ENCODE measurements around the gene RABEP1. TPM values are rescaled to one million over a fixed set of nuclear protein-coding genes. Genes with fewer than 3 reads are reported as not detected.

RABEP1 gene, protein sequence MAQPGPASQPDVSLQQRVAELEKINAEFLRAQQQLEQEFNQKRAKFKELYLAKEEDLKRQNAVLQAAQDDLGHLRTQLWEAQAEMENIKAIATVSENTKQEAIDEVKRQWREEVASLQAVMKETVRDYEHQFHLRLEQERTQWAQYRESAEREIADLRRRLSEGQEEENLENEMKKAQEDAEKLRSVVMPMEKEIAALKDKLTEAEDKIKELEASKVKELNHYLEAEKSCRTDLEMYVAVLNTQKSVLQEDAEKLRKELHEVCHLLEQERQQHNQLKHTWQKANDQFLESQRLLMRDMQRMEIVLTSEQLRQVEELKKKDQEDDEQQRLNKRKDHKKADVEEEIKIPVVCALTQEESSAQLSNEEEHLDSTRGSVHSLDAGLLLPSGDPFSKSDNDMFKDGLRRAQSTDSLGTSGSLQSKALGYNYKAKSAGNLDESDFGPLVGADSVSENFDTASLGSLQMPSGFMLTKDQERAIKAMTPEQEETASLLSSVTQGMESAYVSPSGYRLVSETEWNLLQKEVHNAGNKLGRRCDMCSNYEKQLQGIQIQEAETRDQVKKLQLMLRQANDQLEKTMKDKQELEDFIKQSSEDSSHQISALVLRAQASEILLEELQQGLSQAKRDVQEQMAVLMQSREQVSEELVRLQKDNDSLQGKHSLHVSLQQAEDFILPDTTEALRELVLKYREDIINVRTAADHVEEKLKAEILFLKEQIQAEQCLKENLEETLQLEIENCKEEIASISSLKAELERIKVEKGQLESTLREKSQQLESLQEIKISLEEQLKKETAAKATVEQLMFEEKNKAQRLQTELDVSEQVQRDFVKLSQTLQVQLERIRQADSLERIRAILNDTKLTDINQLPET
- 23.0 and 58.5 TPM in 2 replicates for total RNA-seq (2011; cell fraction: chromatin; rRNA removed; ENCODE audit: low replicate concordance)
- 13.4 and 13.7 TPM in 2 replicates for total RNA-seq (2011; cell fraction: nucleolus; rRNA removed)
- total RNA-seq (2011; cell fraction: nucleoplasm; rRNA removed) = 24.5 and 26.8 TPM in 2 replicates
- total RNA-seq (2014; rRNA removed) = 30.3 and 36.2 TPM in 2 replicates
- 38.9 and 43.3 TPM in 2 replicates for total RNA-seq (2014; rRNA removed; fragmentation: Illumina TruSeq; extraction: Trizol)
- total RNA-seq (2015; rRNA removed; fragmentation: Illumina TruSeq; extraction: Trizol) = 36.8 and 38.7 TPM in 2 replicates
- 30.1 and 31.8 TPM in 2 replicates for total RNA-seq (2021)
- polyA plus RNA-seq (2011; rRNA removed) = 19.3 and 30.1 TPM in 2 replicates
- 5.8 and 7.5 TPM in 2 replicates for polyA plus RNA-seq (2011; cell fraction: cytosol; rRNA removed)
- 13.9 and 16.4 TPM in 2 replicates for polyA plus RNA-seq (2011; cell fraction: nucleus; rRNA removed)
- 17.1 and 22.4 TPM in 2 replicates for polyA plus RNA-seq (2012)
- polyA plus RNA-seq (2014; fragmentation: Illumina TruSeq; extraction: Trizol) = 26.4 and 31.3 TPM in 2 replicates
- polyA plus RNA-seq (2014; fragmentation: Nextera tagmentation; extraction: Ambion mirVana) = 10 to 100 TPM in 1 of 2 experiments, 1 to 10 TPM in 1; 8.2 to 11.5 TPM
- polyA plus RNA-seq (2014; rRNA removed) = 19.9 and 20.3 TPM in 2 replicates
- polyA minus RNA-seq (2011; rRNA and poly(A)+ RNA removed) = 62.8 and 64.9 TPM in 2 replicates
- polyA minus RNA-seq (2011; cell fraction: cytosol; rRNA and poly(A)+ RNA removed) = 16.2 and 25.6 TPM in 2 replicates
- polyA minus RNA-seq (2011; cell fraction: nucleus; rRNA and poly(A)+ RNA removed) = 10.1 and 23.0 TPM in 2 replicates
- Bru-seq, nascent RNA = percentile 72 among the genes with signal in this experiment
- percentile 72 among the genes with signal in this experiment for BruChase-seq, experiment 1, labeled RNA remaining after a 2-hour chase
- percentile 71 among the genes with signal in this experiment for BruChase-seq, experiment 2, labeled RNA remaining after a 6-hour chase
- long read RNA-seq, experiment 1, full-length matches to known transcripts = 92 of 188 reads
- long read RNA-seq, experiment 1, partial matches to known transcripts = 46 of 188 reads
- long read RNA-seq, experiment 1, other reads (novel, unspliced or antisense) = 50 of 188 reads
- long read RNA-seq, experiment 2, full-length matches to known transcripts = 4 of 49 reads
- long read RNA-seq, experiment 2, partial matches to known transcripts = 7 of 49 reads
- long read RNA-seq, experiment 2, other reads (novel, unspliced or antisense) = 38 of 49 reads
- long read RNA-seq, experiment 3, full-length matches to known transcripts = 2 of 43 reads
- long read RNA-seq, experiment 3, partial matches to known transcripts = 27 of 43 reads
- long read RNA-seq, experiment 3, other reads (novel, unspliced or antisense) = 14 of 43 reads

DNA sequence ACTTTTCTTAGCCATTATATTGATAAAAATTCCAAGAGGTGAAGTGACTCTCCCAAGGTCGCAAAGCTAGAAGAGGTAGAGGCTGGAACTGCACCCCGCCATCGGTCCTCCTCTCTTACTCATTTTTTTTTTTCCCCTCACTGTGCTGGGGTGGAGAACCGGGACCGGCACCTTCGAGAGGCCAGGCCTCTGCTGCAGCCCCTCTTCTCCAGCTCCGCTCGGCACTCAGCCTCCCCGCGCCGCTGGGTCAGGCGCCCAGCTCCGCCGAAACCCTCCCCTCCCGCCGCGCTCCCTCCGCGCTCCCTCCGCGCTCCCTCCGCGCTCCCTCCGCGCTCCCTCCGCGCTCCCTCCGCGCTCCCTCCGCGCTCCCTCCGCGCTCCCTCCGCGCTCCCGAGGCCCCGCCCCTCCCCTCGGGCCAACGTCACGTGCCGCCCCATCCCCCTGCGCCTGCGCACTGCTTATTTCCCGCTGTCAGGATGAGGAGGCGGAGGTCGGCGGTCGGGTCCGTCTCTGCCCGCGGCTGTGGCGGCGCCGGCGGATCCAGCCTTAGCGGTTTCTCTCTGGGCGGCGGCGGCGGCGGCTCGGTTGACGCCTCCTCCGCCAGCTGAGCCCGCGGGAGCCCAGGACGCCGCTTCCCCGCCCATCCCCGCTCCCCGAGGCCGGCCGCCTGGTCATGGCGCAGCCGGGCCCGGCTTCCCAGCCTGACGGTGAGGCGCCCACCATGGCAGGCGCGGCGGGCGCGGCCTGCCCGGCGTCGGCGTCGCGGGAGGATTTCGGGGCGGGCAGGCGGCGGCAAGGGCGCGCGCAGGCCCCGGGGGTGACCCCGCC lies at the start of gene RABEP1:
TSS of gene RABEP1 (plus strand) at position 471 of the 828 bp plus-strand sequence. CDS start at position 674, 203 bp downstream.
- in situ Hi-C loops (cut with MboI) = no loop called here
- peaks cover 6% of the 10 kb centered on the region; the same call in 1 of the 2 replicates for H4K20me1 ChIP-seq (replicated peaks; ENCODE audit: control insufficient read depth, insufficient read depth, low read length)
- WGBS (ENCODE audit: insufficient coverage, low coverage, missing lambda C conversion rate) = 0% methylated on average over 11 of the region's 98 CpGs
- ChIA-PET POLR2A (interaction anchor here (0.5 to 0.6 kb wide), 4 partner anchors 19 to 1395 kb away, joined by 4 to 6 read pairs (median 4); no protein-coding TSS in a partner anchor), CTCF (ENCODE audit: low intra/inter-chr PET ratio) (no interaction called here)
- ATAC-seq (peak; percentile 84), DNase-seq (ENCODE audit: extremely low read depth in 1 of 4, low spot score in 3 of 4) (peak; percentile 89 to 93 (median 92)), FAIRE-seq (no peak)
- peaks cover 18% of the 10 kb centered on the region; the same call in 2 of the 3 replicates for H3K36me3 ChIP-seq (ENCODE audit: control insufficient read depth, insufficient read depth, low read length)
- H3K9ac ChIP-seq (ENCODE audit: insufficient read depth in 1 of 2, low read depth in 2 of 2, low read length in 2 of 2) = peak within 1 kb of the TSS; percentile 73 to 93
- H3K9me3 ChIP-seq (replicated peaks; ENCODE audit: control insufficient read depth, insufficient read depth, low read depth, low read length) = no peaks in the 10 kb centered on the region
- BruUV-seq (replicated peaks) = no TSS peak
- H3K27ac ChIP-seq (ENCODE audit: extremely low read depth, low read depth, low read length) = peak within 1 kb of the TSS; percentile 78
- peaks cover 4 to 16% of the 10 kb centered on the region in 2 experiments; a peak in 2 of 5 replicates for H3K4me1 ChIP-seq (replicated peaks in 1 of 2; ENCODE audit: control insufficient read depth in 2 of 2, insufficient read depth in 2 of 2, low read length in 2 of 2)
- peak within 1 kb of the TSS; percentile 91 for H3K4me2 ChIP-seq (ENCODE audit: insufficient read depth, low read length)
- peaks cover 48% of the 10 kb centered on the region for H3K79me2 ChIP-seq (ENCODE audit: control insufficient read depth, insufficient read depth, low read length)
- intact Hi-C loops (cut with micrococcal nuclease) = loop anchor here (10.0 kb wide), 1 partner anchor 1363 kb away; the partner anchor contains the start of genes KIAA0753 and TXNDC17
- peaks cover 0 to 5% of the 10 kb centered on the region in 2 experiments; a peak in 2 of 5 replicates for H3K27me3 ChIP-seq (ENCODE audit: control insufficient read depth in 2 of 2, insufficient read depth in 2 of 2, low read length in 2 of 2)
- peak within 1 kb of the TSS; percentile 95 for H2AFZ ChIP-seq (ENCODE audit: low read depth, low read length)
- H3K9me1 ChIP-seq (ENCODE audit: control insufficient read depth, insufficient read depth, low read length) = no peaks in the 10 kb centered on the region
- peak within 1 kb of the TSS; percentile 80 for H3K4me3 ChIP-seq
- TF ChIP-seq ZNF263 (CRISPR knock-in tag; IDR thresholded peaks at IDR 0.05; ENCODE audit: borderline replicate concordance) (peak; percentile 91), PHF8 (IDR thresholded peaks at IDR 0.05; ENCODE audit: borderline replicate concordance, low read length) (peak; percentile 72; the same call in 1 of the 2 replicates), OTX1 (CRISPR knock-in tag; IDR thresholded peaks at IDR 0.05) (no peak)
- TF ChIP-seq, protein P1, sequence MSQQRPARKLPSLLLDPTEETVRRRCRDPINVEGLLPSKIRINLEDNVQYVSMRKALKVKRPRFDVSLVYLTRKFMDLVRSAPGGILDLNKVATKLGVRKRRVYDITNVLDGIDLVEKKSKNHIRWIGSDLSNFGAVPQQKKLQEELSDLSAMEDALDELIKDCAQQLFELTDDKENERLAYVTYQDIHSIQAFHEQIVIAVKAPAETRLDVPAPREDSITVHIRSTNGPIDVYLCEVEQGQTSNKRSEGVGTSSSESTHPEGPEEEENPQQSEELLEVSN (IDR thresholded peaks at IDR 0.05; ENCODE audit: borderline replicate concordance in 1 of 2, extremely low read depth in 1 of 2, insufficient read depth in 1 of 2, insufficient read length in 1 of 2, low read depth in 1 of 2, low read length in 1 of 2, poor library complexity in 1 of 2, severe bottlenecking in 1 of 2) = peak in 1 of 2 experiments; percentile 26
- TF ChIP-seq, protein P2, sequence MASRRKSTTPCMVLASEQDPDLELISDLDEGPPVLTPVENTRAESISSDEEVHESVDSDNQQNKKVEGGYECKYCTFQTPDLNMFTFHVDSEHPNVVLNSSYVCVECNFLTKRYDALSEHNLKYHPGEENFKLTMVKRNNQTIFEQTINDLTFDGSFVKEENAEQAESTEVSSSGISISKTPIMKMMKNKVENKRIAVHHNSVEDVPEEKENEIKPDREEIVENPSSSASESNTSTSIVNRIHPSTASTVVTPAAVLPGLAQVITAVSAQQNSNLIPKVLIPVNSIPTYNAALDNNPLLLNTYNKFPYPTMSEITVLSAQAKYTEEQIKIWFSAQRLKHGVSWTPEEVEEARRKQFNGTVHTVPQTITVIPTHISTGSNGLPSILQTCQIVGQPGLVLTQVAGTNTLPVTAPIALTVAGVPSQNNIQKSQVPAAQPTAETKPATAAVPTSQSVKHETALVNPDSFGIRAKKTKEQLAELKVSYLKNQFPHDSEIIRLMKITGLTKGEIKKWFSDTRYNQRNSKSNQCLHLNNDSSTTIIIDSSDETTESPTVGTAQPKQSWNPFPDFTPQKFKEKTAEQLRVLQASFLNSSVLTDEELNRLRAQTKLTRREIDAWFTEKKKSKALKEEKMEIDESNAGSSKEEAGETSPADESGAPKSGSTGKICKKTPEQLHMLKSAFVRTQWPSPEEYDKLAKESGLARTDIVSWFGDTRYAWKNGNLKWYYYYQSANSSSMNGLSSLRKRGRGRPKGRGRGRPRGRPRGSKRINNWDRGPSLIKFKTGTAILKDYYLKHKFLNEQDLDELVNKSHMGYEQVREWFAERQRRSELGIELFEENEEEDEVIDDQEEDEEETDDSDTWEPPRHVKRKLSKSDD (conservative IDR thresholded peaks at IDR 0.05; ENCODE audit: low read length) = no peak

Data from K562 (cell line).